Trophoblast cell (in vitro differentiated cells and primary cell): ENCODE measurements around the gene KCNJ18.
"Not testable (repeated sequence)": the region's sequence is repeated elsewhere in the genome, so short reads cannot be mapped to it uniquely, and the experiment has no call there.

Source experiments
- DNase-seq, 2 donors: peaks; one replicate each; pipeline ENCODE4 v3.0.0-alpha.2; 2016
- H2AFZ ChIP-seq: 2 replicates; pipeline ENCODE4 v1.6.1; 2013; ENCODE audit warnings: low read length, moderate library complexity, mild to moderate bottlenecking; ENCODE audit not compliant: insufficient read depth, poor library complexity
- H2AK5ac ChIP-seq: 2 replicates; pipeline ENCODE4 v1.6.1; 2013; ENCODE audit warnings: mild to moderate bottlenecking, low read length
- H2BK120ac ChIP-seq: 2 replicates; pipeline ENCODE4 v1.6.1; 2013; ENCODE audit warnings: low read length, mild to moderate bottlenecking, moderate library complexity; ENCODE audit not compliant: insufficient read depth, poor library complexity
- H2BK12ac ChIP-seq: 2 replicates; pipeline ENCODE4 v1.6.1; 2013; ENCODE audit warnings: mild to moderate bottlenecking, low read length, moderate library complexity
- H2BK5ac ChIP-seq: 2 replicates; pipeline ENCODE4 v1.6.1; 2013; ENCODE audit warnings: low read length, low read depth, moderate library complexity, mild to moderate bottlenecking; ENCODE audit not compliant: poor library complexity
- H3K14ac ChIP-seq: 2 replicates; pipeline ENCODE4 v1.6.1; 2013; ENCODE audit warnings: mild to moderate bottlenecking, low read length
- H3K18ac ChIP-seq: 2 replicates; pipeline ENCODE4 v1.6.1; 2013; ENCODE audit warnings: mild to moderate bottlenecking, low read length
- H3K23ac ChIP-seq: 2 replicates; pipeline ENCODE4 v1.6.1; 2013; ENCODE audit warnings: low read length
- H3K27ac ChIP-seq: 2 replicates; pipeline ENCODE4 v1.5.1; 2013; ENCODE audit warnings: low read depth, mild to moderate bottlenecking, inconsistent platforms, low read length, moderate library complexity
- H3K27me3 ChIP-seq: 2 replicates; pipeline ENCODE4 v1.6.1; 2013; ENCODE audit warnings: inconsistent platforms, mild to moderate bottlenecking, low read length, moderate library complexity; ENCODE audit not compliant: insufficient read depth
- H3K36me3 ChIP-seq, 2 experiments: 1 replicate in 1 of 2; 2 replicates in 1 of 2; pipeline ENCODE4 v1.6.1; 2013; ENCODE audit warnings: low read length in 2 of 2, mild to moderate bottlenecking in 2 of 2, moderate library complexity in 1 of 2; ENCODE audit not compliant: insufficient read depth in 2 of 2, control insufficient read depth in 1 of 2
- H3K4ac ChIP-seq: 2 replicates; pipeline ENCODE4 v1.6.1; 2013; ENCODE audit warnings: low read depth, mild to moderate bottlenecking, low read length, moderate library complexity
- H3K4me1 ChIP-seq, 2 experiments: 1 replicate in 1 of 2; 2 replicates in 1 of 2; pipeline ENCODE4 v1.6.1; 2013; ENCODE audit warnings: low read length in 2 of 2, mild to moderate bottlenecking in 2 of 2, moderate library complexity in 1 of 2; ENCODE audit not compliant: insufficient read depth in 2 of 2, control insufficient read depth in 1 of 2
- H3K4me2 ChIP-seq: 2 replicates; pipeline ENCODE4 v1.6.1; 2013; ENCODE audit warnings: inconsistent platforms, mild to moderate bottlenecking, low read length, moderate library complexity
- H3K4me3 ChIP-seq: 2 replicates; pipeline ENCODE4 v1.5.1; 2013; ENCODE audit warnings: mild to moderate bottlenecking, low read depth, low read length, inconsistent platforms
- H3K79me1 ChIP-seq: one replicate; pipeline ENCODE4 v1.6.1; 2013; ENCODE audit warnings: low read length
- H3K79me2 ChIP-seq: 2 replicates; pipeline ENCODE4 v1.6.1; 2013; ENCODE audit warnings: low read length, mild to moderate bottlenecking; ENCODE audit not compliant: control insufficient read depth, insufficient read depth, poor library complexity
- H3K9ac ChIP-seq: 2 replicates; pipeline ENCODE4 v1.6.1; 2013; ENCODE audit warnings: mild to moderate bottlenecking, low read length
- H3K9me3 ChIP-seq: 2 replicates; pipeline ENCODE4 v1.6.1; 2013; ENCODE audit warnings: low read depth, mild to moderate bottlenecking, control low read depth, inconsistent platforms, low read length; ENCODE audit not compliant: insufficient read depth
- H4K12ac ChIP-seq: 2 replicates; pipeline ENCODE4 v1.6.1; 2013; ENCODE audit warnings: low read depth, mild to moderate bottlenecking, low read length, moderate library complexity
- H4K8ac ChIP-seq: 2 replicates; pipeline ENCODE4 v1.6.1; 2013; ENCODE audit warnings: low read depth, mild to moderate bottlenecking, low read length, moderate library complexity
- H4K91ac ChIP-seq: one replicate; pipeline ENCODE4 v1.6.1; 2013; ENCODE audit warnings: low read depth, mild to moderate bottlenecking, low read length, moderate library complexity
- WGBS: extraction: QIAGEN DNeasy Blood & Tissue Kit; methylation state at CpG from one replicate; pipeline ENCODE4 v1.1.7; 2013; ENCODE audit warnings: missing lambda C conversion rate; ENCODE audit not compliant: insufficient read length, insufficient coverage; ENCODE audit errors: extremely low coverage; 5-methylcytosine and 5-hydroxymethylcytosine counted together

KCNJ18 gene

GRCh38 chr17:21714676-21715075 is 22.4 kb downstream of the KCNJ18 start:
- H3K23ac ChIP-seq, DNase-seq, H3K27me3 ChIP-seq, H3K4me1 ChIP-seq, H3K79me2 ChIP-seq, H3K36me3 ChIP-seq, H3K18ac ChIP-seq, H4K91ac ChIP-seq, H3K4ac ChIP-seq, H3K9ac ChIP-seq, H4K8ac ChIP-seq, H3K14ac ChIP-seq, H3K79me1 ChIP-seq, H2BK12ac ChIP-seq, H4K12ac ChIP-seq, H3K4me3 ChIP-seq, H2BK120ac ChIP-seq, H2AK5ac ChIP-seq, H3K4me2 ChIP-seq, H2BK5ac ChIP-seq, H3K27ac ChIP-seq, H2AFZ ChIP-seq: not testable (repeated sequence)
- no CpG with 5 or more reads among the region's 3 CpGs for WGBS
- peaks cover 24% of the 10 kb centered on the region for H3K9me3 ChIP-seq

- not testable (repeated sequence) for H2BK120ac ChIP-seq, H2AK5ac ChIP-seq, H4K12ac ChIP-seq, H3K4me1 ChIP-seq, H3K79me1 ChIP-seq, H3K23ac ChIP-seq, H3K79me2 ChIP-seq, H4K8ac ChIP-seq, H3K9ac ChIP-seq, H3K4me2 ChIP-seq, H3K27ac ChIP-seq, H2BK5ac ChIP-seq, H3K27me3 ChIP-seq, H4K91ac ChIP-seq, H2BK12ac ChIP-seq, H3K36me3 ChIP-seq, H3K4ac ChIP-seq, H3K14ac ChIP-seq, DNase-seq, H3K4me3 ChIP-seq, H3K18ac ChIP-seq, H2AFZ ChIP-seq
- H3K9me3 ChIP-seq = peaks cover 23% of the 10 kb centered on the region
- WGBS = no CpG with 5 or more reads among the region's 3 CpGs
These were observed 23.6 kb downstream of the KCNJ18 start for GRCh38 chr17:21715877-21716276.

- H2BK120ac ChIP-seq, H3K4ac ChIP-seq, DNase-seq, H3K14ac ChIP-seq, H4K8ac ChIP-seq, H3K79me1 ChIP-seq, H2AFZ ChIP-seq, H3K79me2 ChIP-seq, H3K4me2 ChIP-seq, H3K27ac ChIP-seq, H2BK5ac ChIP-seq, H3K36me3 ChIP-seq, H4K91ac ChIP-seq, H2AK5ac ChIP-seq, H3K4me1 ChIP-seq, H3K4me3 ChIP-seq, H3K9ac ChIP-seq, H3K27me3 ChIP-seq, H4K12ac ChIP-seq, H2BK12ac ChIP-seq, H3K23ac ChIP-seq, H3K18ac ChIP-seq: not testable (repeated sequence)
- peaks cover 26% of the 10 kb centered on the region for H3K9me3 ChIP-seq
These were observed 26.6 kb downstream of the KCNJ18 start for GRCh38 chr17:21718971-21719370.

GRCh38 chr17:21719511-21720226 is 27.3 kb downstream of the KCNJ18 start:
- not testable (repeated sequence) for DNase-seq, H3K4ac ChIP-seq, H3K79me2 ChIP-seq, H2BK120ac ChIP-seq, H3K4me3 ChIP-seq, H2BK12ac ChIP-seq, H4K8ac ChIP-seq, H2AFZ ChIP-seq, H3K4me1 ChIP-seq, H3K4me2 ChIP-seq, H3K18ac ChIP-seq, H4K91ac ChIP-seq, H2AK5ac ChIP-seq, H3K27ac ChIP-seq, H3K23ac ChIP-seq, H3K14ac ChIP-seq, H3K79me1 ChIP-seq, H4K12ac ChIP-seq, H3K27me3 ChIP-seq, H3K36me3 ChIP-seq, H2BK5ac ChIP-seq, H3K9ac ChIP-seq
- no CpG with 5 or more reads among the region's 12 CpGs for WGBS
- H3K9me3 ChIP-seq = peaks cover 26% of the 10 kb centered on the region
